Ectodermal cell (in vitro differentiated cells): ENCODE results near the gene FRMD7. TPM values are rescaled to one million over a fixed set of nuclear protein-coding genes. Genes with fewer than 3 reads are reported as not detected.
"Not testable (repeated sequence)": the region's sequence is repeated elsewhere in the genome, so short reads cannot be mapped to it uniquely, and the experiment has no call there.

ENCODE experiments used
- H3K27ac ChIP-seq: 2 replicates; pipeline ENCODE4 v1.7.0; 2013; ENCODE audit warnings: mild to moderate bottlenecking, low read depth, low read length; ENCODE audit not compliant: insufficient read depth, poor library complexity, severe bottlenecking
- H3K27me3 ChIP-seq: 2 replicates; pipeline ENCODE4 v1.7.0; 2013; ENCODE audit warnings: mild to moderate bottlenecking, low read length; ENCODE audit not compliant: insufficient read depth, control insufficient read depth, poor library complexity, severe bottlenecking
- H3K36me3 ChIP-seq: one replicate; pipeline ENCODE4 v1.7.0; 2013; ENCODE audit warnings: low read length; ENCODE audit not compliant: control insufficient read depth, insufficient read depth
- H3K4me1 ChIP-seq: one replicate; pipeline ENCODE4 v1.7.0; 2013; ENCODE audit warnings: low read length; ENCODE audit not compliant: control insufficient read depth, insufficient read depth
- H3K4me3 ChIP-seq: 2 replicates; pipeline ENCODE4 v1.7.0; 2013; ENCODE audit warnings: low read depth, low read length, control low read depth; ENCODE audit not compliant: insufficient read depth
- H3K9me3 ChIP-seq: 2 replicates; pipeline ENCODE4 v1.7.0; 2013; ENCODE audit warnings: mild to moderate bottlenecking, low read length, moderate library complexity; ENCODE audit not compliant: control insufficient read depth
- WGBS, 2 experiments: methylation state at CpG; one replicate each; pipeline ENCODE4 v1.1.7; 2013; ENCODE audit warnings: missing lambda C conversion rate in 2 of 2; 5-methylcytosine and 5-hydroxymethylcytosine counted together
- polyA plus RNA-seq, 4 experiments: library from polyadenylated mRNA; stranded (reverse); fragments of 50-300 nt; gene quantifications; one replicate each; pipeline ENCODE4 v1.2.3, GENCODE V29; 2013

FRMD7 gene, protein sequence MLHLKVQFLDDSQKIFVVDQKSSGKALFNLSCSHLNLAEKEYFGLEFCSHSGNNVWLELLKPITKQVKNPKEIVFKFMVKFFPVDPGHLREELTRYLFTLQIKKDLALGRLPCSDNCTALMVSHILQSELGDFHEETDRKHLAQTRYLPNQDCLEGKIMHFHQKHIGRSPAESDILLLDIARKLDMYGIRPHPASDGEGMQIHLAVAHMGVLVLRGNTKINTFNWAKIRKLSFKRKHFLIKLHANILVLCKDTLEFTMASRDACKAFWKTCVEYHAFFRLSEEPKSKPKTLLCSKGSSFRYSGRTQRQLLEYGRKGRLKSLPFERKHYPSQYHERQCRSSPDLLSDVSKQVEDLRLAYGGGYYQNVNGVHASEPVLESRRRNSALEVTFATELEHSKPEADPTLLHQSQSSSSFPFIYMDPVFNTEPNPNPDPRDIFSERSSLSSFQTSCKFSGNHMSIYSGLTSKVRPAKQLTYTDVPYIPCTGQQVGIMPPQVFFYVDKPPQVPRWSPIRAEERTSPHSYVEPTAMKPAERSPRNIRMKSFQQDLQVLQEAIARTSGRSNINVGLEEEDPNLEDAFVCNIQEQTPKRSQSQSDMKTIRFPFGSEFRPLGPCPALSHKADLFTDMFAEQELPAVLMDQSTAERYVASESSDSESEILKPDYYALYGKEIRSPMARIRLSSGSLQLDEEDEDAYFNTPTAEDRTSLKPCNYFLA
- polyA plus RNA-seq (2013, experiment 1 of 4) = not detected
- polyA plus RNA-seq (2013, experiment 2 of 4) = not detected
- polyA plus RNA-seq (2013, experiment 3 of 4) = not detected
- polyA plus RNA-seq (2013, experiment 4 of 4) = not detected

DNA sequence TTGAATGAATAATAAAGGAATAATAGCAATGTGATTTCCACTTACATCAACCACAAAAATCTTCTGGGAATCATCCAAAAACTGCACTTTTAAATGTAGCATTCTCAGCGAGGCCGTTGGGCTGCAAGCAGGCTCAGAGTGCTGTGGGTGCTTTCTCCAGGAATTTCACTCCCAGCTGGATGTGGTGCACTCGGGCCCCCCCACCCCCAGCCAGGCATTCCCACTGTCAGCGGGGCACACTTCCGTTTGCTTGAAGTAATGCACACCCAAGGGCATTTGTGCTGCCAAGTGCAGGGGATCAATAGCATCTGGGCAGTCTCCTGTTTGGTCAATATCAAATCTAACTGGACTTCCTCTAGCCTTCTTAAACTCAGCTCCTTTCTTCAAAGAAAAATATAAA lies at the start of gene FRMD7:
FRMD7 (minus strand) TSS at position 278 of the 400 bp plus-strand sequence; CDS start at position 102, 176 bp downstream.
- no peaks in the 10 kb centered on the region for H3K36me3 ChIP-seq
- H3K9me3 ChIP-seq = no peaks in the 10 kb centered on the region
- no peaks in the 10 kb centered on the region for H3K4me1 ChIP-seq
- no peak within 1 kb of the TSS for H3K27ac ChIP-seq
- 22 to 36% methylated on average over 5 of the region's 5 CpGs for WGBS, 2 experiments
- H3K27me3 ChIP-seq = no peaks in the 10 kb centered on the region
- H3K4me3 ChIP-seq = no peak within 1 kb of the TSS

DNA sequence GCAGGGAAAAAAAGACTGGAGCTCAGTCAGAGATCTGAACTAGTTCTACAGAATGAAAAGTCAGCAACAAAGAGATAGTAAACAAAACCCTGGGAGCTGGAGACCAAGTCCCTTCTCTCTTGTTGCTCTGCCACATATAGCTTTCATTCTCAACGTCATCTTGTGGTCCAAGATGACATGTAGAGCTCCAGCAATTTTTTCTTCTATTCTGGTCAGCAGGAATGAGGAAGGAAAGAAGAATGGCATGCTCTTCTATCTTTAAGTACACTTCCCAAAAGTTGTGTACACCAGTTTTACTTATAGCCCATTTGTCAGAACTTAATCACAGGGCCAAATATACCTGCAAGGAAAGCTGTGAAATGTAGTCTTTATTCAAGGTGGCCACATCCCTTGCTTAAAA lies 45.8 kb upstream of the FRMD7 start:
- Histone ChIP-seq H3K4me3 (no peak overlapping the region), H3K4me1 (no peaks in the 10 kb centered on the region), H3K36me3 (no peaks in the 10 kb centered on the region), H3K27me3 (no peaks in the 10 kb centered on the region), H3K9me3 (no peaks in the 10 kb centered on the region), H3K27ac (no peak overlapping the region)
- 14 to 44% methylated on average over 1 of the region's 1 CpG for WGBS, 2 experiments

DNA sequence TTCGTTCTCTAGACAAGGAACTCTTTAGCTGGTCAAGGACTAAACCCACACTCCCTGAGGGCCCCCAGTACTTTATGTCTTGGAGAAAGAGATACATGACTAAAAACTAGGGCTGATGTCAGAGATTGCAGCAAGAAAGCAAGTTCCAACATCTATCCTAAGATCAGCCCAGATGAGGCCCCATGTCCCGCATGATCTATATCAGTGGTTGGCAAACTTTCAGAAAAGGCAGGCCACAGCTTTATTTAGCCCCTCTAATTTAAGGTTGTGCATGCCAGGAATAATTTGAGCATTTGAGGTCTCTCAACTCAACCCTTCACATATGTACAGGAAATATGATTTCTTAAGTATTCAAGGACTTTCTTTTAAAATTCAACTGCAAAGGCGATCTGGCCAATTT lies 44.1 kb upstream of the FRMD7 start:
- H3K27me3 ChIP-seq = no peaks in the 10 kb centered on the region
- H3K4me1 ChIP-seq = no peaks in the 10 kb centered on the region
- no peak overlapping the region for H3K4me3 ChIP-seq
- WGBS, 2 experiments = 93 to 97% methylated on average over 3 of the region's 3 CpGs
- H3K36me3 ChIP-seq = no peaks in the 10 kb centered on the region
- no peaks in the 10 kb centered on the region for H3K9me3 ChIP-seq
- no peak overlapping the region for H3K27ac ChIP-seq

DNA sequence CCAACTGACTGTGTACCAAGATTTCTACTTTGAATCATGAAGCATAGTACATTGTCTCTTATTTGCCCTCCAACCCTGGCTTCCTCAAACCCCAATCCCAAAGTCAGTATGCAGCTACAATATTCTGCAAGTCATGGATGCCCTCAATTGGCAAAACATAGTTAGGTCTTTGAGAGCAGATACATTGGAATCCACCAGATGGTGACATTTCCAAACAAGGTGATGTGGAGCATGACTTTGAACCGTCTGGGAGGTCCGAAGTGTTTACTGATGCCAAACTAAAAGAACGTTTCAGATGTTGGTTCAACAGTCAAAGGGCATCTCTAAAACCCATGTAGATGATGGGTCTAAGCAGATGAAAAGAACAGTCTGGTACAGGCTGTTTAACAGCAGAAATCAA lies 43.7 kb upstream of the FRMD7 start:
- no peaks in the 10 kb centered on the region for H3K36me3 ChIP-seq
- H3K4me3 ChIP-seq = no peak overlapping the region
- no peaks in the 10 kb centered on the region for H3K4me1 ChIP-seq
- H3K9me3 ChIP-seq = no peaks in the 10 kb centered on the region
- WGBS, 2 experiments = 89 to 90% methylated on average over 3 of the region's 3 CpGs
- H3K27ac ChIP-seq = no peak overlapping the region
- H3K27me3 ChIP-seq = no peaks in the 10 kb centered on the region

DNA sequence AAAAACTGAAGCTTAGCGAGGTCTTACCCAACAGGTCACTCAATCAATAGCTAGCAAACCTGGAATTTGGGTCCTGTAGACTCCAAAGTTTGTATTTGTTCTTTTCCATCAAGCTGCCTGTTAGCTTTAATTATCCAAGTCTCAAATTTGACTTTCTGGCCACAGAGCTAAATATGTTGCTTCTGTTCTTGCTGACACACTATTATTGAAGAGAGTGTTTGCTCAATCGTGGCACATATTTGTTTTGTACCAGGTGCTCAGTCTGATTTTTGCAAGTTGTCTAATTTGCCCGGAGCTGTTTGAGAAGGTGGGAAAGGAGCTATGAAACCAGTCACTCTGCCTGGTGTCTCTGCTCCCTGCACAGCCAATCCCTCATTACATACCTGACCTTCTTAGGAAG lies 41.7 kb upstream of the FRMD7 start:
- H3K4me1 ChIP-seq = no peaks in the 10 kb centered on the region
- no peaks in the 10 kb centered on the region for H3K36me3 ChIP-seq
- no peaks in the 10 kb centered on the region for H3K9me3 ChIP-seq
- no peaks in the 10 kb centered on the region for H3K27me3 ChIP-seq
- 96 to 100% methylated on average over 2 to 3 of the region's 3 CpGs for WGBS, 2 experiments
- no peak overlapping the region for H3K4me3 ChIP-seq
- no peak overlapping the region for H3K27ac ChIP-seq

DNA sequence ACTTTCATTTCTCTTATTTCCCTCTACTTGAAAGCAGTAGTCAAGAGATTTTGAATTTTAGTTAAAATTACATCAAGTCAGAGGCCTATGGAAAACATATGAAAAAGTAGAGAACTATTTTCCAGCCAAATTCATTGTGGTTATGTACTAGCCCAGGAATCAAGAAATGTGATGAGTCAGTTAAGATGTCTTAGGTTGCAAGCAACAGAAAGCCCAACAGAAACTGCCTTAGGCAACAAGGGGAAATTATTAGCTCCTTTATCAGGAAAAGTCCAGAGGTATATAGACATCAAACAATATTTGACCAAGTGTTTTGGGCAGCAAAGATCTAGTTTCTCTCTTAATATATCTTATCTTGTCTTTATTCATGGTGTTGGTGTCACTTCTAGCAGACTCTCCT lies 37.8 kb upstream of the FRMD7 start:
- Histone ChIP-seq H3K4me1 (no peaks in the 10 kb centered on the region), H3K36me3 (no peaks in the 10 kb centered on the region), H3K4me3 (no peak overlapping the region), H3K27me3 (no peaks in the 10 kb centered on the region), H3K9me3 (no peaks in the 10 kb centered on the region), H3K27ac (no peak overlapping the region)

DNA sequence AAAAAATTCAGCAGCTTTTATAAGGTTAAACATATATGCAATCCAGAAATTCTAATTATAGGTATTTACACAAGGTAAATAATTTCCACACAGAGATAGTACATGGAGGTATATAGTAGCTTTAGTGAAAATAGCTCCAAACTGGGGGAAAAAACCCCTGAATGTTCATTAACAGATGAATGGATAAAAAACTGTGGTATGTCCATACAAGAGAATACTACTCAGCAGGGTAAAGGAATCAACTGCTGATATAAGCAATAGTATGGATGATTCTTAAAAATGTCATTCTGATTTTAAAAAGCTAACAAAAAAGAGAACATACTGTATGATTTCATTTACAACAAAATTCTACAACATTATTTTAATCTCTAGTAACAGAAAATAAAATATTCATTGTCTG lies 37.2 kb upstream of the FRMD7 start:
- Histone ChIP-seq H3K4me3 (no peak overlapping the region), H3K27me3 (no peaks in the 10 kb centered on the region), H3K9me3 (no peaks in the 10 kb centered on the region), H3K4me1 (no peaks in the 10 kb centered on the region), H3K27ac (no peak overlapping the region), H3K36me3 (no peaks in the 10 kb centered on the region)

DNA sequence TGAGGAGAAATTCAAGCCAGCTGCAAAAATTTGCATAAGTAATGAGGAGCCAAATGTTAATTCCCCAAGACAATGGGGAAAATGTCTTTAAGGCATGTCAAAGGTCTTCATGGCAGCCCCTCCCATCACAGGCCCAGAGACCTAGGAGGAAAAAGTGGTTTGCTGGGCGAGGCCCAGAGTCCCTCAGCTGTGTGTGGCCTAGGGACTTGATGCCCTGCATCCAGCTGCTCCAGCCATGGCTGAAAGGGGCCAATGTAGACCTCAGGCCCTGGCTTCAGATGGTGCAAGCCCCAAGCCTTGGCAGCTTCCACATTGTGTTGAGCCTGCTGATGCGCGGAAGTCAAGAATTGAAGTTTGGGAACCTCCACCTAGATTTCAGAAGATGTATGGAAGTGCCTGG lies 35.3 kb upstream of the FRMD7 start:
- not testable (repeated sequence) for H3K4me1 ChIP-seq, H3K27me3 ChIP-seq, H3K36me3 ChIP-seq, H3K27ac ChIP-seq, H3K4me3 ChIP-seq, H3K9me3 ChIP-seq
- WGBS, 2 experiments = 99 to 100% methylated on average over 3 of the region's 3 CpGs

DNA sequence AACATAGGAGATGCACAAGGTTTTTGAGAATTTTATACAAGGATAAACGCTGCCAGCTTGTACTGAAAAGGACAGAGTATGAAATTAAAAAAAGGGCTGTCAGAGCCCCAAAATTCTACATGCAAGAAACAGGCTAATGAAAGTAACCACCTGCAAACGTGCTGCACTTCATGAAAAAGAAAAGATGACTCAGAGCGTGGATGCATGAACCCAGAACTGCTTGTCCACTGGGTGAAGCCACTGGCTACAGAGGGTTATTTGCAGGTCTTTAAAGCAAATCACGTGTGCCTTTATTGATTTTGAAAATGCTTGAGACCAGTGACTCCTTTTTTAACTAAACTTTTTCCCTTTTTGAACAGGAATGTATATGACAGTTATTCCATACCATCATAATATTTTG lies 25.3 kb upstream of the FRMD7 start:
- 83 to 88% methylated on average over 4 of the region's 4 CpGs for WGBS, 2 experiments

DNA sequence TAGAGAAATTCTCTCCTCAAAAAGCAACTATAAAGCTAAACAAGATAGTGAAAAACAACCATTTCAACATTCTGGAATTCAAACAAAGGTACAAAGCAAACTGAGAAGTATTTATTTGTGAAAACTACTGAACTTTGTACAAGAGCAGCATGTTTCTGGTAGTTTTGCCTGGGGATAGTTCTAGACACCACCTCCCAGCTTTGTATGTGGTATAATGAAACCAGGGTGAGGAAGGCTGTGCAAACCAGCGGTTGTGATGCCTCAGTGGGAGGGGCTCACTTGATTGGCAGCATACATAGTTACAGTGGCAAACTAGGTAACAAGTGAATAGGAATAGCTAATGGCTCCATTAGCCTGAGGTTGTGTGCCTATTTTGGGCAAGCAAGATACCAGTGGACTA lies 18.6 kb upstream of the FRMD7 start:
- H3K36me3 ChIP-seq = no peaks in the 10 kb centered on the region
- no peaks in the 10 kb centered on the region for H3K9me3 ChIP-seq
- no peaks in the 10 kb centered on the region for H3K4me1 ChIP-seq
- no peak overlapping the region for H3K4me3 ChIP-seq
- 33 to 43% methylated on average over 1 of the region's 1 CpG for WGBS, 2 experiments
- no peak overlapping the region for H3K27ac ChIP-seq
- H3K27me3 ChIP-seq = no peaks in the 10 kb centered on the region

More for the DNA sequence above, 25.3 kb upstream of the FRMD7 start:
- Histone ChIP-seq H3K4me1 (no peaks in the 10 kb centered on the region), H3K36me3 (no peaks in the 10 kb centered on the region), H3K9me3 (no peaks in the 10 kb centered on the region), H3K27me3 (no peaks in the 10 kb centered on the region), H3K27ac (no peak overlapping the region), H3K4me3 (no peak overlapping the region)
